Stimulated activated memory B cell treated with anti-CD40 and anti-IgM and Interleukin-4, amounts not matched to agents 10 μg/mL and 1 μg/mL and 100 μg/mL, for 72 hours (primary cell): ENCODE measurements around the gene PPP1R1B.

ENCODE experiments used
- ATAC-seq: fragments of 150-1000 bp; cut with Tn5 transposase; 2 replicates; pipeline ENCODE4 v1.10.0; 2021
- H3K27ac Mint-ChIP-seq: one replicate; pipeline ENCODE4 v1.8.0; 2022; ENCODE audit warnings: mild to moderate bottlenecking, mixed read lengths
- H3K27me3 Mint-ChIP-seq: one replicate; pipeline ENCODE4 v1.8.0; 2022; ENCODE audit warnings: mixed read lengths
- H3K36me3 Mint-ChIP-seq: one replicate; pipeline ENCODE4 v1.8.0; 2022; ENCODE audit warnings: mixed read lengths
- H3K4me1 Mint-ChIP-seq: one replicate; pipeline ENCODE4 v1.8.0; 2022; ENCODE audit warnings: mixed read lengths
- H3K4me3 Mint-ChIP-seq: one replicate; pipeline ENCODE4 v1.8.0; 2022; ENCODE audit warnings: mild to moderate bottlenecking, moderate library complexity, mixed read lengths
- H3K9me3 Mint-ChIP-seq: one replicate; pipeline ENCODE4 v1.8.0; 2022; ENCODE audit warnings: mixed read lengths

The PPP1R1B gene

DNA sequence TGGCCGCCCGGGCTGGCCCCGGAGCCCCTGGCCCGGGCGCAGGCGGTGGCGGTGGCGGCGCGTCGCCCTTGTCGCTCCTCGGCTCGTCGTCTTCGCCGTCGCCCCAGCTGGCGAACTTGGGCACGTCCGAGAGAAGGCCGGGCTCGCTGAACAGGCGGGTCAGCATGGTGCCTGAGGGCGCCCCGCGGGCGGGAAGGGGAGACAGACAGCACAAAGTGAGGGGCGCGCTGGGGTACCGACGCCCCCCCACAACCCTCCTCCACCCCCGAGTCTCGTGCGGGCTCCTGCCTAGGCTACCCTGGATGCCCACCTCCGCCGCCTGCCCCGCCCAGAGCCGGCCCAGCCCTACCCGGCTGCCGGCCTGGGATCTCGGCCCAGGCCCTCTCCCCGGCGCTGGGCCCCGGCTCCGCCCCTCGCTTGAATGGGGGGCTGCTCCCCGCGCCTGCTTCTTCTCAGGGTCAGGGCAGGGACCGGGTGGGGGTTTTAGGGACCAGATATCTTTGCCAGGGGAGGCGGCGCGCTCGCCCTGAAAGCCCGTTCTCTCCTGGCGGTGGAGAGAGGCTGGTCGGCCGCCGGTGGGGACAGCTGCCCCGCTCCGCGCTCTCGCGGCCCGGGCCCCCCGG is 20.2 kb upstream of the PPP1R1B start:
- Mint-ChIP-seq H3K27ac (no peak overlapping the region), H3K36me3 (no peaks in the 10 kb centered on the region), H3K4me1 (peaks cover 35% of the 10 kb centered on the region), H3K9me3 (no peaks in the 10 kb centered on the region), H3K4me3 (peak overlapping the region; percentile 48), H3K27me3 (peaks cover 88% of the 10 kb centered on the region)
- no peak for ATAC-seq

DNA sequence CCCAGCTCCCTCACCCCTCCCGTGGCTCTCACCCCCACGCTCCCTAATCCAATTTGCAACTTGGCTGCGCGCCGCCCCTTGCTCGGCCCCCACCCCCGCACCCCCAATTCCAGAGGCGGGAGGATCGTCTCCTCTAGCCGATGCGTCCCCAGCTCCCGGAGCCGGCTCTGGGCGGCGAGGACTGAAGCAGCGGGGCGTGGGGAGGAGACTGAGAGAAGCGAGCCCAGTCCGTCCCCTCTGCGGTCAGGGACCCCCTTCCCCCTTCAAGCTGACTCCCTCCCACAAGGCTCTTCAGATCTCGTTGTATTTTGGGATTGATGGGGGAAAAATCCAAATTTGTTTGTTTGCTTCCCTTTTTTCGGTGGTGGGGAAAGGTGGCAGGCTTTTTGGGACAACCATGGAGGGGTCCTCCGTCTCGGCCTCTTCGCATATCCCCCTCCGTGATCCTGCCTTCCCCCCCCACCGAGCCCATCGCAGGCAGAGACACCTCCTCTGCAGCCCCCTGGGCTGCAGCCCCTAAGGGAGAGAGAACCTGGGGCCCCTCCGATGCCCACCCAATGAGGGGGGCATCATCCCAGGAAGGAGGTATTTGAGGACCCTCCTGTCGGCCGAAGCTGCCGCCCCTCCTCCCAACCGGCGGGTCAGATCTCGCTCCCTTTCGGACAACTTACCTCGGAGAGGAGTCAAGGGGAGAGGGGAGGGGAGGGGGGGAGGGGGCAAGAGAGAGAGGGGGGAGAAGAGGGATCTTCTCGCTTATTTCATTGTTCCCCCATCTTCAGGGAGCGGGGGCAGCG is 19.5 kb upstream of the PPP1R1B start:
- peak overlapping the region; percentile 57 for H3K4me3 Mint-ChIP-seq
- H3K36me3 Mint-ChIP-seq = no peaks in the 10 kb centered on the region
- H3K27ac Mint-ChIP-seq = no peak overlapping the region
- H3K9me3 Mint-ChIP-seq = no peaks in the 10 kb centered on the region
- ATAC-seq = no peak
- H3K27me3 Mint-ChIP-seq = peaks cover 83% of the 10 kb centered on the region
- peaks cover 35% of the 10 kb centered on the region for H3K4me1 Mint-ChIP-seq

DNA sequence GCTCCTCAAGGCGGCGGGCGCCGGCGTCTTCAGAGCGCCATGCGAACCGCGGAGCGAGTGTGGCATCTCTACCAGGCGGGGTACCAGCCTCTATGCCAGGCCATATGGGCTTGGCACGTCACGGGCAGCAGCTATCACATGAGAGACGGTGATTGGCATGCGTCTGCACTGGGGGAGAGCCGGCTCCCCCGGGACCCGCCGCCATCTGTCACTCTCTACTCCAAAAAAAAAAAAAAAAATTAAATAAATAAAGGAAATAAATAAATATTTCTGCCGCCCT is 19.0 kb upstream of the PPP1R1B start, which contains the start of gene NEUROD2:
TSS of gene NEUROD2 (minus strand) at position 70 of the 280 bp plus-strand sequence. CDS start 1,321 bp downstream, outside the sequence.
- no peaks in the 10 kb centered on the region for H3K36me3 Mint-ChIP-seq
- H3K27ac Mint-ChIP-seq = no peak within 1 kb of the TSS
- ATAC-seq = no peak
- H3K9me3 Mint-ChIP-seq = no peaks in the 10 kb centered on the region
- H3K4me3 Mint-ChIP-seq = peak within 1 kb of the TSS; percentile 57
- peaks cover 81% of the 10 kb centered on the region for H3K27me3 Mint-ChIP-seq
- peaks cover 35% of the 10 kb centered on the region for H3K4me1 Mint-ChIP-seq

DNA sequence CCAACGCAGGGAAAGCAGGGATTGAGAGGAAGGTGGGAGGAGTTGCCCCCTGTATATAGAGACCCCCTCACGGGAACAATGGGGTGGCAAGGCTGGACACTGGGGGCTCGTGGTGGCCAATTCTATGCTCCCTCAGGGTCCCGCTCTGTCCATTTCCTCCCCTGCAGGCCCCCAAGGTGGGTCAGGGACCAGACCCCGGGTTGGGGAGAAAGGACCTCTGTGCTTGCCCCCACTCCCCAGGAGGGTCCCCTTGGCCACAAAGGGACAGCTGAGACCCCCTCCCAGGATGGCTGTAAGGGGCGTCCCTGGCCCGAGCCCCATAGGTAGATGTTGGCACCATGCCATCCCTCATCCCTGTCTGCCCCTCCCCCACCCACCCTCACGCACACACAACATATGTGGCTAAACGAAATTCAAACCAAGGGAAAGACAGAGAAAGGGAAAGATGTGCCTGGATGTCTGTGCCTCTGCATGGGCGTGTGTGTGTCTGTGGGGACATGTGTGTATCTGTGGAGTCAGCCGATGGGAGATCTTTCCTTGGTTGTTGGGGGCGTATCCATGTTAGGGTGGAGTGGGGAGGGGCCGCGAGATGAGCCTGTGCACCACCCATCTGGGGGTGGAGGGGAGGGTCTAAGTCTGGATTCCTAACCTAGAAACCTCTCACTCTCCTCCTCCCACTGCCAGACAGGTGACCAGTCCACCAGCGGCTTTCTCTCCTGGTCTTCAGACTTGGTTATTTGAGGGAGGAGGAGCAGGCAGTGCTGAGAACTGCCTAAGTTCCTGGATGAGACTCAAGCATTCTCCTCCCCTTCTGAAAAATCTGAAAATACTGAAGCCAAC is 18.4 kb upstream of the PPP1R1B start:
- Mint-ChIP-seq H3K36me3 (no peaks in the 10 kb centered on the region), H3K27ac (no peak overlapping the region), H3K9me3 (no peaks in the 10 kb centered on the region), H3K27me3 (peaks cover 81% of the 10 kb centered on the region), H3K4me3 (no peak overlapping the region), H3K4me1 (peaks cover 30% of the 10 kb centered on the region)
- no peak for ATAC-seq

DNA sequence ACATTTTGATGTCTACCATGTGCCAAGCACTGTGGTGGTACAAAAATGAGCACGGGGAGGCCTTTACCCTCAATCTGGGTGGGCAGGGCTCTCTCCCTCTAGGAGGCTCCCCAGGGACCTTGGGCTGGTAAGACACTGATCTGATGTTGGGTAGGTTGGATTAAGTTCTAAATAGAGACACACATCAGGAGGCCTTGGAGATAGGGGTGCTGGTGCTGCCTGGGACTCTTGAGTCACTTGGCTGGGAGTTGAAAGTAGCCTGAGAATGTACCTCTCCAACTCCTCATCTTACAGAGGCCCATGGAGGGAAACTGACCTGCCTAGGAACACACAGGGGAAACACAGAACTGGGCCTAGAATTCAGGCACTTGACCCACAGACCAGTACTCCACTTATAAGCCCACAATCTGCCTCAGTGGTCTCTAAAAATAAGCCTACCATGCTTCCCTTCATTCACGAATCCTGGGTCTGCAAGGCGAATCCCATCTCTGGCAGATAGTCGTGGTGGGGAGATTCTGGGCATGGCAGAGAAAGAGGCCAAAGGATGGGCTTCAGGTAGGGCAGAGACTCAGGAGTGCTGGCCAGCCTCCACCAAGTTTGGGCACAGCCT is 17.2 kb upstream of the PPP1R1B start:
- ATAC-seq = no peak
- Mint-ChIP-seq H3K9me3 (no peaks in the 10 kb centered on the region), H3K36me3 (no peaks in the 10 kb centered on the region), H3K4me3 (no peak overlapping the region), H3K27ac (no peak overlapping the region), H3K27me3 (peaks cover 85% of the 10 kb centered on the region), H3K4me1 (peaks cover 25% of the 10 kb centered on the region)

DNA sequence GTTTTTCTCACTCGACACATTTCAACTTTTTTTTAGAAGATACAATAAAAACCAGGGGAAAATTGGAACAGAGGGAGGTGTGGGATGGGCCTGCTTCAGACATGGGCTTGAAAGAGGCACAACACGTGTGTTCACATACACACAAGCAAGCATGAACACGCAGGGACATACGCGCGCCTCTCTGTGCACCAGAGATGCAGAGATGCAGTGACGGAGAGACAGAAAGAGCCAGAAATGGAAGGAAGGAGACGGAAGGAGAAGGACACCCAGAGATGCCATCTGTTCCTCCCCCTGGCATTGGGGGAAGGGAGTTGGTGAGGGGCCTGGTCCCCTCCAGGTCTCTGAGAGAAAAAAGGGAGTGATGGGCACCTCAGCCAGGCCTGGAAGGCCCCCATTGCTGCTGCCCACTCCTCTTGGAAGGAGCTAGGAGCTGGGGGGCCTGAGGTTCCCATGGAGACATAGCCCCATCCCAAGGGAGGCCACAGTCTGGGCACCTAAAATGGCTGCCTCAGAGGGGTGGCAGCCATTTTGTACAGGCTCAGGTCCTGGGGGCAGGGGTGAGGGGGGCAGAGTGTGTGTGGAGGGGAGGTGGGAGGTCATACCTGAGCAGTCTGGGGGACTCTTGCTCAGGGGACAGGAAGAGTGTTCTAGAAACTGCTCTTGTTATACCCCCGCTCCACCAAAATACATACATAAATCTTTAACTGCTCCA is 15.2 kb upstream of the PPP1R1B start:
- peaks cover 23% of the 10 kb centered on the region for H3K4me1 Mint-ChIP-seq
- no peak for ATAC-seq
- no peaks in the 10 kb centered on the region for H3K36me3 Mint-ChIP-seq
- no peak overlapping the region for H3K27ac Mint-ChIP-seq
- H3K9me3 Mint-ChIP-seq = no peaks in the 10 kb centered on the region
- H3K27me3 Mint-ChIP-seq = peaks cover 79% of the 10 kb centered on the region
- no peak overlapping the region for H3K4me3 Mint-ChIP-seq

DNA sequence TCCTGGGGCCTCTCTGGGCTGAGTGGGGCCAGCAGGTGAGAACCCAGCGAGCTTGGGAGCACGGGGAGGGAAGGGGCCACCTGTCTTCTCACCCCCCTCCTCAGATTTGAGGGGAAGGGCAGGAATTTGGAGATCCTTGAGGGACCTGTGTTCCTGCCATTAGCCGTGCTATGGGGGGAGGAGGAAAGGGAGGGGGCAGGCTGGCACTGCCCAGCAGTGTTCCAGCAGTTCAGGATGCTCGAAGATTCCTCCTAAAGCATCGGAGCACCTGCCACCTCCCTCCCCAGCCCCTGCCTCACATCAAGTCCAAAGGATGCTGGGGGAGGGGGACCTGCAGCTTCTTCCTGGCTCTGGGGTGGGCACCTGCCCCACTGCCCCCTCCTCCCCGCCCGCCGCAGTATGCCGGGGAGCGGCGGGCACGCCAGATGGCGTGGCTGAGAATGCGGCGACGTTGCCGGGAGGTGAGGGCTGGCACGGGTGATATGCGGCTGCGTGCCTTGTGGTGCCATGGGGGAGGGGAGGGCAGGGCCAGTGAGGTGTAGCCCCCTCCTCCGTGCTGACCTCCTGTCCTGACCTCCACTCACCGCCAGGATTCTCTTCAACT is 14.4 kb upstream of the PPP1R1B start:
- no peak overlapping the region for H3K4me3 Mint-ChIP-seq
- peak; percentile 21 for ATAC-seq
- H3K4me1 Mint-ChIP-seq = peaks cover 20% of the 10 kb centered on the region
- no peaks in the 10 kb centered on the region for H3K9me3 Mint-ChIP-seq
- no peaks in the 10 kb centered on the region for H3K36me3 Mint-ChIP-seq
- H3K27me3 Mint-ChIP-seq = peaks cover 70% of the 10 kb centered on the region
- H3K27ac Mint-ChIP-seq = no peak overlapping the region

DNA sequence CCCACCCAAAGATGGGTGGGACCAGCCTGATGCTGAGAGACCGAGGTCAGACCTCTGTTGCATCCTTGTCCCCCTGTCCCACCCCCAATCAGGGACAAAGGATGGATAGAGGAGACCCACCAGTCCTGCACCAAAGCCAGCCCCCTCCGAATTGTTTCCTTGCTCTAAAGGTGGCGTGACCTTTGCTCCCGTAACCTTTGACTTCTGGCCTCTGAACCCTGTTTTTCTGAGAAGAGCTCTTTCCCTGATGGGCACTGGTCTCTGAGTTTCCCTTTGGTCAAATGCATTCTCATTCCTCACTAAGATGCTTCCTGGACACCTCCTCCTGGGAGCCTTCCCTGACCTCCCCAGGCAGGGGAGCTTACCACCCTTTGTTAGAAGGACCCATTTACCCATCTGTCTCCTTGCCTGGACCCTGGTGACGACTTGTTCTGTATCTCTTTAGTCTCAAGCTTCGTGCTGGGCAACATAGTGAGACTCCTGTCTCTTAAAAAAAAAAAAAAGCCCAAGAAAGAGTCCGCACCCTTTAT is 13.8 kb upstream of the PPP1R1B start:
- Mint-ChIP-seq H3K9me3 (no peaks in the 10 kb centered on the region), H3K36me3 (no peaks in the 10 kb centered on the region), H3K4me3 (no peak overlapping the region), H3K4me1 (peaks cover 19% of the 10 kb centered on the region), H3K27me3 (peaks cover 64% of the 10 kb centered on the region), H3K27ac (no peak overlapping the region)
- no peak for ATAC-seq

DNA sequence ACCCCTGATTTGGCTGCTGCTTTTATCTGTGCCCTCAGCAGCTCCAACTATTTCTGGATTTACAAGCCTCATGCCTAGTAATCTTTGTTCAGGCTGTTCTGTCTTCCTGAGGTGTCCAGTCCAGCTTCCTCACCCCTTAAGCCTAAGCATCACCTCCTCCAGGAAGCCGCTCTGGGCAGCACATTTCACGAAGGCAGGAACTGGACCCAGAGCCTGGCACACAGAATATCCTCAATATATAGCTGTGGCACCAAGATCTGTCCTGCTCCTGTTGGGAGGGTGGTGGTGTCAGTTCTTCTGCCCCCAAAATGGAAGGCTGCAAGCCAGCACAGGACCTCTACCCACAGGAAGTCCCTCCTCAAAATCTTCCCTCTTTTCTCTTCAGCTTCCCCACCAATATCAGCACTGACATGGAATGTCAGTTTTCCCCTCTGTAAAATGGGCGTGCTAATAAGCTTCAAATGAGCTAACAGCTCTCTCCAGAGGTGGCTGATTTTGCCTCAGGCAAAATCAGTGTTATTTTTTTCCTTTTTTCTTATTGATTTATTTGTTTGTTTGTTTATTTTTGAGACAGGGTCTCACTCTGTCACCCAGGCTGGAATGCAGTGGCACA is 12.1 kb upstream of the PPP1R1B start:
- peaks cover 28% of the 10 kb centered on the region for H3K4me1 Mint-ChIP-seq
- no peaks in the 10 kb centered on the region for H3K9me3 Mint-ChIP-seq
- no peak overlapping the region for H3K4me3 Mint-ChIP-seq
- H3K27ac Mint-ChIP-seq = peak overlapping the region; percentile 4
- no peak for ATAC-seq
- peaks cover 48% of the 10 kb centered on the region for H3K27me3 Mint-ChIP-seq
- no peaks in the 10 kb centered on the region for H3K36me3 Mint-ChIP-seq

DNA sequence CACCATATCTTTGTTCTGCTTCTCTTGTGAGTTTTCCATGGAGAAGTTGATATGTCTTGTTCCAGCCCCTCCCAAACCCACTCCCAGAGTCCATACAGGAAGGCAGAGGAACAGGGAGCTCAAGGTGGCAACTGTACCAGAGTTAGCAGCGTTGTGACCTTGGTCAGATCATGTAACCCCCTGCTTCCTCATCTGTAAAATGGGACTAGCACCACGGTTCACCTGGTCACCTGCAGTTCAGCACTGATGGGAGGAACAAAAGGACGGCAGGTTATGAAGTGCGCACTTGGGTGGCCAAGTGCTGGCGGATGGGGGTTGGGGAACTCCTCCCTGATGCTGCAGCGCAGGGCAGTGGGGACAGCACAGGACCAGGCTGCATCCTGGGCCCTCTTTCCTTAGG is 11.3 kb upstream of the PPP1R1B start:
- Mint-ChIP-seq H3K36me3 (no peaks in the 10 kb centered on the region), H3K9me3 (no peaks in the 10 kb centered on the region), H3K4me1 (peaks cover 28% of the 10 kb centered on the region), H3K27ac (peak overlapping the region; percentile 4), H3K4me3 (no peak overlapping the region), H3K27me3 (peaks cover 43% of the 10 kb centered on the region)
- no peak for ATAC-seq

DNA sequence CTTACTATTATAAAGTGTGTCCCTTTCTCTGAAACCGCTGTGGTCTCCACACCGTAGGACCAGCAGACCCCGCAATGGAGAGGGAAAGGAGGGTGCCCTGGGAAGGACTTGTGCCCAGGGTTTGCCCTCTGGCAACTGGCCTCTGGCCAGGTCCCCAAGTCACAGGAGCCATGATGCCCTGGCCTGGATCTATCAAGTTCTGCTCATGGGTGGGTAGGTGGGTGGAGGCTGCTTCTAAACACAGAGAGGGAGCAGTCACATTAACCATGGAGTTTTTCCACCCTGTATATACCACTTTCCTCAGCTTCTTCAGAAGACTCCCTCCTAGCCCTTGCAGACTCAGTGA is 9.7 kb upstream of the PPP1R1B start:
- Mint-ChIP-seq H3K27me3 (peaks cover 34% of the 10 kb centered on the region), H3K36me3 (no peaks in the 10 kb centered on the region), H3K9me3 (no peaks in the 10 kb centered on the region), H3K4me1 (peaks cover 34% of the 10 kb centered on the region), H3K27ac (no peak overlapping the region), H3K4me3 (peak overlapping the region; percentile 60)
- no peak for ATAC-seq

DNA sequence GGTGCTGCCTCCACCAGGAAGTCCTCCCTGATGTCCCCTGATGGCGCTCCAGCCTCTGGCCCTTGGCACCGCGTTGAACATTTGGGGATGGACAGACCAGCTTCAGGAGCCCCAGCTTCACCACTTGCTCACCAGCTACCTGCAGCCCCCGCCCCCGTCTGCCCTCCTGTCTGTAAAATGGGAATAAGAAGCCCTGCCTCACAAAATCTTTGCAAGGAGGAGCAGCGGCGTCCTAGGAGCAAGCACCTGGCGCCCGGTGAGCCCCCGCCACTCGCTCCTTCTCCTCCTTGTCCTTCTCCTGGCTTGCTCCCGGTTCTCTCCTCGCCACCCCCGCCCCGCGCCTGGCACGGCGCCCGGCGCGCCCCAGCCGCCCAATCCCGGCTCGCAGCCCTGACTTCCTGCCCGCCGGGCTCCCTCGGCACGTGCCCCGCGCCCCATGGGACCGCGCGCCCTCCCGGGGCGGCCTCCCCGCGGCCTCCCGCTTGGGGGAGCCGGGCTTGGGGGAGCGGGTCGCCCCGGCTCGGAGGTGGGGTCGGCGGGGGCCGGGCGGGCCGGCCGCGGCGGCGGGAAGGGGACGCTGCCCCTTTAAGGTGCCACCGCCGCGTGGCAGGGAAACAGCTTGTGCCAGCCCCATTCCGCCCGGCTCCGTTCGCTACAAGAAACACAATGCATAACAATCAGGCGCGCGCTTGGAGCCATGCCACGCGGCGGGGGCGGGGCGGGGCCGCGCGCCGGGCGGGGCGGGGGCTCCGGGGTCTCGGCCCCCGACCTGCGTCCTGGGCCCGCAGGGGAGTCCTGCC is 9.1 kb upstream of the PPP1R1B start:
- peaks cover 32% of the 10 kb centered on the region for H3K27me3 Mint-ChIP-seq
- H3K27ac Mint-ChIP-seq = peak overlapping the region; percentile 81
- ATAC-seq = peak; percentile 64
- H3K4me1 Mint-ChIP-seq = peaks cover 40% of the 10 kb centered on the region
- peak overlapping the region; percentile 85 for H3K4me3 Mint-ChIP-seq
- H3K36me3 Mint-ChIP-seq = no peaks in the 10 kb centered on the region
- no peaks in the 10 kb centered on the region for H3K9me3 Mint-ChIP-seq

DNA sequence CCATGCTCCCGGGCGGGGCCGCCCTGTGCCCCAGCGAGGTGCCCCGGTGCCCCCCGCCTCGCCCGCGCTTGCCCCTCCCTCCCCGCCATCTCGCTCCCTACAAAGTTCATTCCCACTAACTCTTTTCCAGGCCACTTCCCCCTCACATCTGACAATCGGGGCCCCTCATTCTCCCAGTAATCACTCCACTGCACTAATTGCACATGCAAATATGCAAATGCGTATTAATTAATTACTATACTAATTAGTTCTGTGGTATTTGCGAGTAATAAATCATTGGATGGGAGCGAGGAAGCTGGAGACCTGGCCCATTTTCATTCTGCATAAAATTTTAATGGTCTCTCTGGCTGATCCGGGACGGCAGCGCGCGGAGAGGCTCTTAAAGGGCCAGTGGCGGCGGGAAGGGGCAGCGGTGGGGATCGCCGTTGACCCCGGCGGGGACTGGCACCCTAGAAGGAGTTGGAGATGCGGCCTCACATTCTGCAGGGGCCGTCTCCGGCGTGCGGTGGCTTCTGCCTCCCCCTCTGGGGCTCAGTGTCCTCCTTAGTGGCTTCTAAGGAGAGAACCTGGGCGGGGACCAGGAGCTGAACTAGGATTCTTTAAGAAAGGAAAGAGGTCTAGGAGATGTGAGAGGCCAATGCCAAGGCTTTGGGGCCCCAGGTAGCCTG is 8.4 kb upstream of the PPP1R1B start:
- no peak for ATAC-seq
- Mint-ChIP-seq H3K27me3 (peaks cover 24% of the 10 kb centered on the region), H3K36me3 (no peaks in the 10 kb centered on the region), H3K9me3 (no peaks in the 10 kb centered on the region), H3K4me3 (peak overlapping the region; percentile 85), H3K27ac (peak overlapping the region; percentile 81), H3K4me1 (peaks cover 47% of the 10 kb centered on the region)
